GM23338 (cell line): ENCODE data around the gene RAB1B. TPM values are rescaled to one million over a fixed set of nuclear protein-coding genes. Genes with fewer than 3 reads are reported as not detected.

Source experiments
- ATAC-seq: fragments of 200-7000 bp; cut with Tn5 transposase; 3 replicates; pipeline ENCODE4 v1.9.1; 2020
- DNase-seq: peaks from one replicate; pipeline ENCODE4 v3.0.0-alpha.2; 2015; ENCODE audit warnings: low spot score
- H2AFZ ChIP-seq: fragments of 200-600 bp; sonication (generic); 2 replicates; pipeline ENCODE4 v1.8.0; 2016; ENCODE audit warnings: antibody characterized with exemption, mild to moderate bottlenecking, moderate library complexity
- H3F3A ChIP-seq: fragments of 200-600 bp; sonication (generic); replicated peaks from 2 replicates; pipeline ENCODE4 v1.8.0; 2017; ENCODE audit warnings: antibody characterized with exemption, mixed run types, low read depth
- H3K27ac ChIP-seq: fragments of 200-600 bp; sonication (generic); 2 replicates; pipeline ENCODE4 v1.6.1; 2016; ENCODE audit warnings: low read depth
- H3K27me3 ChIP-seq: fragments of 200-600 bp; sonication (generic); 2 replicates; pipeline ENCODE4 v1.8.0; 2016; ENCODE audit warnings: mild to moderate bottlenecking, mixed run types, moderate library complexity; ENCODE audit not compliant: insufficient read depth
- H3K36me3 ChIP-seq: fragments of 200-600 bp; sonication (generic); 2 replicates; pipeline ENCODE4 v1.8.0; 2016; ENCODE audit warnings: mild to moderate bottlenecking; ENCODE audit not compliant: insufficient read depth
- H3K4me1 ChIP-seq: fragments of 200-600 bp; sonication (generic); 2 replicates; pipeline ENCODE4 v1.8.0; 2016; ENCODE audit warnings: mild to moderate bottlenecking, moderate library complexity; ENCODE audit not compliant: insufficient read depth
- H3K4me2 ChIP-seq: fragments of 200-600 bp; sonication (generic); 2 replicates; pipeline ENCODE4 v1.7.1; 2017; ENCODE audit warnings: mixed run types
- H3K4me3 ChIP-seq: fragments of 200-600 bp; sonication (generic); 2 replicates; pipeline ENCODE4 v1.6.1; 2016; ENCODE audit warnings: mixed run types
- H3K79me2 ChIP-seq: fragments of 200-600 bp; sonication (generic); replicated peaks from 2 replicates; pipeline ENCODE4 v1.8.0; 2017; ENCODE audit warnings: mild to moderate bottlenecking; ENCODE audit not compliant: insufficient read depth
- H3K9me2 ChIP-seq: fragments of 200-600 bp; sonication (generic); 2 replicates; pipeline ENCODE4 v1.8.0; 2017; ENCODE audit not compliant: insufficient read depth
- H4K20me1 ChIP-seq: fragments of 200-600 bp; sonication (generic); replicated peaks from 2 replicates; pipeline ENCODE4 v1.8.0; 2017; ENCODE audit warnings: mild to moderate bottlenecking; ENCODE audit not compliant: insufficient read depth
- H3K27ac Mint-ChIP-seq: 2 replicates; pipeline ENCODE4 v1.8.0; 2020; ENCODE audit warnings: inconsistent platforms, mild to moderate bottlenecking, moderate library complexity, mixed read lengths
- H3K27me3 Mint-ChIP-seq: 3 replicates; pipeline ENCODE4 v1.8.0; 2022; ENCODE audit warnings: low read depth, mild to moderate bottlenecking, moderate library complexity, mixed read lengths, inconsistent platforms; ENCODE audit not compliant: insufficient read depth, poor library complexity
- H3K36me3 Mint-ChIP-seq: 3 replicates; pipeline ENCODE4 v1.8.0; 2021; ENCODE audit warnings: low read depth, mild to moderate bottlenecking, inconsistent platforms, moderate library complexity, mixed read lengths
- H3K4me1 Mint-ChIP-seq: 3 replicates; pipeline ENCODE4 v1.8.0; 2020; ENCODE audit warnings: mild to moderate bottlenecking, inconsistent platforms, mixed read lengths
- H3K4me3 Mint-ChIP-seq: 3 replicates; pipeline ENCODE4 v1.8.0; 2021; ENCODE audit warnings: moderate library complexity, mild to moderate bottlenecking, inconsistent platforms, mixed read lengths
- H3K9me3 Mint-ChIP-seq: 3 replicates; pipeline ENCODE4 v1.8.0; 2020; ENCODE audit warnings: moderate library complexity, mild to moderate bottlenecking, inconsistent platforms, mixed read lengths
- CREB1 ChIP-seq: fragments of 250-450 bp; sonication (Bioruptor Pico); IDR thresholded peaks from 2 replicates; pipeline ENCODE4 v1.5.0; 2020; ENCODE audit warnings: low read depth, mild to moderate bottlenecking, moderate library complexity
- EZH2phosphoT487 ChIP-seq: fragments of 200-600 bp; sonication (generic); IDR thresholded peaks from one replicate; pipeline ENCODE4 v1.8.1; 2018; ENCODE audit warnings: antibody characterized with exemption; ENCODE audit not compliant: unreplicated experiment
- JUNB ChIP-seq: IDR thresholded peaks from one replicate; pipeline ENCODE4 v1.6.1; 2016; ENCODE audit warnings: antibody characterized with exemption; ENCODE audit not compliant: unreplicated experiment
- NANOG ChIP-seq: IDR thresholded peaks from 2 replicates; pipeline ENCODE4 v1.6.1; 2016; ENCODE audit warnings: antibody characterized with exemption, borderline replicate concordance
- polyA plus RNA-seq: library from polyadenylated mRNA; unstranded; fragments of >200 nt; fragmentation: Nextera tagmentation; extraction: Ambion mirVana; gene quantifications from 2 replicates; pipeline ENCODE4 v1.2.1, GENCODE V29; 2016
- total RNA-seq: library from RNA; depleted of rRNA; stranded (reverse); fragments of >200 nt; shearing (Covaris generic); gene quantifications from 2 replicates; pipeline ENCODE4 v1.2.3, GENCODE V29; 2014
- TF ChIP-seq, protein P1 (sequence below), 2 experiments: fragments of 200-600 bp in 1 of 2; sonication (generic) in 1 of 2; conservative IDR thresholded peaks; 2 replicates each; pipeline versions ENCODE4 v1.5.1 to v1.6.1; 2016 to 2017; ENCODE audit warnings: antibody characterized with exemption in 2 of 2, low read depth in 2 of 2, mild to moderate bottlenecking in 2 of 2, moderate library complexity in 1 of 2
- TF ChIP-seq, protein P2 (sequence below): IDR thresholded peaks from 2 replicates; pipeline ENCODE4 v1.6.1; 2016; ENCODE audit warnings: antibody characterized with exemption
- TF ChIP-seq, protein P3 (sequence below): IDR thresholded peaks from one replicate; pipeline ENCODE4 v1.6.1; 2018; ENCODE audit warnings: antibody characterized with exemption; ENCODE audit not compliant: unreplicated experiment

The RAB1B gene
- total and polyA plus RNA-seq, 2 experiments from 2014 or later: 30.5 to 92.7 TPM

DNA sequence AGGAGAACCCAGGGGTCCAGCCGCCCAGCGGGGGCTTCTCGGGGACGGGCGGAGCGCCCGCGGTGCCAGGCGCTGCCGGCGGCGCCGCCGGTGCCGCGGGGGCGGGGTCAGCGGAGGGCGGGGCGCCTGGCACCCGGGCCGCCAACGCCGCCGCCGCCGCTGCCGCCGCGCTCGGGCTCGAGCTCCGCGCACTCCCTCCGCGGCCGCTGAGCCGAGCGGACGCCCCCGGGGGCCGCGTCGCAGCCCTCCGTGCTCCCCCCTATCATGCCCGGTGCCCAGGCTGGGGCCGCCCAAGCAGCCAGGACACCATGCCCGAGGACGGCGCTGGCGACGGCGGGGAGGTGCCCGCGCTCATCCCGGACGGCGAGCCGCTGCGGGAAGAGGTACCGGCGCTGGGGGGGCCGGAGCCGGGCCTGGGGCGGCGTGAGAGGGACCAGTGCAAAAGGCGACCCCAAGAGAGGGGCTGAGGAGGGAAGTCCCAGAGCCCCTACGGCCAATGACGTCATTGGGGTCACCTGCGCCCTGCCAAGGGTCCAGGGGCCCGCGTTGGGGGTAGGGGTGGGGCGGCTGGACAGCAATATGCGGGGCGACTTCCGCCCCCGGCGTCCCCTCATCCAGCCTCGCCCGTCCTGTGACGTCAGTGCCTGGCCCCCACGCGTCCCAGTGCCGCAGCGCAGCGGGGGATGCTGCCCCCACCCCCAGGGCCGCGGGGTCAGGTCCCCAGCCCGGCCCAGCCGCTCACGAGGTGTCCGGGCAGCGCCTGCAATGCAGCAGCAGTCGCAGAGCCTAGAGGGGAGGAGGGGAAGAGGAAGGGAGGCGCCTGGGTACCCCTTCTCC is 23.5 kb downstream of the RAB1B start, which contains the start of gene TMEM151A:
Gene TMEM151A (plus strand): TSS at position 189 of the 837 bp plus-strand sequence. CDS start 120 bp downstream, at position 309.
- no peaks in the 10 kb centered on the region; the same call in 2 of the 3 replicates for H3K36me3 Mint-ChIP-seq
- peaks cover 30% of the 10 kb centered on the region for H3K27me3 ChIP-seq
- peak; percentile 62 for DNase-seq
- H3K4me3 ChIP-seq: peak within 1 kb of the TSS; percentile 76
- no peaks in the 10 kb centered on the region for H3K9me2 ChIP-seq
- no peak within 1 kb of the TSS for H3K27ac Mint-ChIP-seq
- H2AFZ ChIP-seq: peak within 1 kb of the TSS; percentile 97
- TF ChIP-seq, protein P1, sequence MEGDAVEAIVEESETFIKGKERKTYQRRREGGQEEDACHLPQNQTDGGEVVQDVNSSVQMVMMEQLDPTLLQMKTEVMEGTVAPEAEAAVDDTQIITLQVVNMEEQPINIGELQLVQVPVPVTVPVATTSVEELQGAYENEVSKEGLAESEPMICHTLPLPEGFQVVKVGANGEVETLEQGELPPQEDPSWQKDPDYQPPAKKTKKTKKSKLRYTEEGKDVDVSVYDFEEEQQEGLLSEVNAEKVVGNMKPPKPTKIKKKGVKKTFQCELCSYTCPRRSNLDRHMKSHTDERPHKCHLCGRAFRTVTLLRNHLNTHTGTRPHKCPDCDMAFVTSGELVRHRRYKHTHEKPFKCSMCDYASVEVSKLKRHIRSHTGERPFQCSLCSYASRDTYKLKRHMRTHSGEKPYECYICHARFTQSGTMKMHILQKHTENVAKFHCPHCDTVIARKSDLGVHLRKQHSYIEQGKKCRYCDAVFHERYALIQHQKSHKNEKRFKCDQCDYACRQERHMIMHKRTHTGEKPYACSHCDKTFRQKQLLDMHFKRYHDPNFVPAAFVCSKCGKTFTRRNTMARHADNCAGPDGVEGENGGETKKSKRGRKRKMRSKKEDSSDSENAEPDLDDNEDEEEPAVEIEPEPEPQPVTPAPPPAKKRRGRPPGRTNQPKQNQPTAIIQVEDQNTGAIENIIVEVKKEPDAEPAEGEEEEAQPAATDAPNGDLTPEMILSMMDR (conservative IDR thresholded peaks at IDR 0.05; ENCODE audit: low read depth in 2 of 2): no peak
- TF ChIP-seq CREB1 (CRISPR knock-in tag): peak; percentile 82
- peak within 1 kb of the TSS; percentile 88 for H3K4me2 ChIP-seq
- ATAC-seq: peak; percentile 2; the same call in 2 of the 3 replicates
- no peaks in the 10 kb centered on the region; the same call in 1 of the 2 replicates for H4K20me1 ChIP-seq
- H3F3A ChIP-seq: peaks cover 18% of the 10 kb centered on the region; the same call in 1 of the 2 replicates
- peak within 1 kb of the TSS; percentile 94 for H3K4me3 Mint-ChIP-seq
- peaks cover 2% of the 10 kb centered on the region; the same call in 1 of the 3 replicates for H3K9me3 Mint-ChIP-seq
- H3K27me3 Mint-ChIP-seq: peaks cover 35% of the 10 kb centered on the region
- H3K4me1 Mint-ChIP-seq: peaks cover 25% of the 10 kb centered on the region
- H3K79me2 ChIP-seq: peaks cover 9% of the 10 kb centered on the region
- peaks cover 21% of the 10 kb centered on the region for H3K4me1 ChIP-seq
- H3K27ac ChIP-seq: no peak within 1 kb of the TSS
- H3K36me3 ChIP-seq: no peaks in the 10 kb centered on the region

DNA sequence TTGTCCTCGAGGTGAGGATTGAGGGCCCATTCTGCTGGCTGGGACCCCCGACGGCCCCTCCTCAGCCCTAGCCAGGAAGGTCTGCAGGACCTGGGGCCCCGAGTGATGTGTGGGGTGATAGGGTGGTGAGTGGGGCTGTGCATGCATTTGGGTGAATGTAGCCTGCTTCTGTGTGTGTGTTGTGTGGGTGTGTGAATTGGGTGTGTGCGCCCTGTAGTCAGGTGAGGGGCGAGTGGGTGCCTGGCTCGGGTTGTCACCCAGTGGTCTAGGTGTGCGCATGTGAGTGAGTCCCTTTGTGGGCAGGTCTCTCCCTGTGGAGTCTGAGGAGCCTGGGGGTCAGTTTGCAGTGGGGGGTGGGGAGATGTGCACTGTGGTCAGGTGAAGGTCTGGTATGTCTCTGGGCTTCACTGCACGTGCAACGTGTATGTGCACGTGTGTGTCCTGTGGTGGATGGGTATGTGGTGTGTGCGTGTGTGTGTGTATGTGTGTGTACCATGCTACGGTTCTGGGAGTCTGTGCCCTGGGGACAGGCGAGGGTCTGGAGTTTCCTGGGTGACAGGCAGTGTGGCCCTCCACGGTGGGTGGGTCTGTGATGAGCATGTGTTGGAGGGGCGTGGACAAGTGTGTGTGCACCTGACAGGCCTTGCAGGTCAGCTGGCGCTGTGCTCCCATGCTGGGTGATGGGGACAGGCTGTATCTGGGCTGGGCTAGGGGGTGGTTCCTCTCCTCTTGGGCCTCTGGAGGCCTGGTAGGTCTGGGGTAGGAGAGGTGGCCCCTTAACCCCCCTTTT is 24.3 kb downstream of the RAB1B start:
- no peak for ATAC-seq
- no peak overlapping the region for H3K27ac Mint-ChIP-seq
- Histone ChIP-seq H3K27ac (no peak overlapping the region), H3K4me2 (peak overlapping the region; percentile 88), H4K20me1 (no peaks in the 10 kb centered on the region), H3K27me3 (peaks cover 30% of the 10 kb centered on the region), H3K4me1 (peaks cover 21% of the 10 kb centered on the region), H3K4me3 (peak overlapping the region; percentile 76), H3K9me2 (no peaks in the 10 kb centered on the region), H2AFZ (peak overlapping the region; percentile 72), H3K79me2 (peaks cover 9% of the 10 kb centered on the region), H3F3A (peaks cover 18% of the 10 kb centered on the region; the same call in 1 of the 2 replicates), H3K36me3 (no peaks in the 10 kb centered on the region)
- DNase-seq: no peak
- H3K27me3 Mint-ChIP-seq: peaks cover 32% of the 10 kb centered on the region
- TF ChIP-seq NANOG (no peak), EZH2phosphoT487 (no peak), JUNB (no peak), CREB1 (CRISPR knock-in tag) (no peak)
- TF ChIP-seq, protein P2, sequence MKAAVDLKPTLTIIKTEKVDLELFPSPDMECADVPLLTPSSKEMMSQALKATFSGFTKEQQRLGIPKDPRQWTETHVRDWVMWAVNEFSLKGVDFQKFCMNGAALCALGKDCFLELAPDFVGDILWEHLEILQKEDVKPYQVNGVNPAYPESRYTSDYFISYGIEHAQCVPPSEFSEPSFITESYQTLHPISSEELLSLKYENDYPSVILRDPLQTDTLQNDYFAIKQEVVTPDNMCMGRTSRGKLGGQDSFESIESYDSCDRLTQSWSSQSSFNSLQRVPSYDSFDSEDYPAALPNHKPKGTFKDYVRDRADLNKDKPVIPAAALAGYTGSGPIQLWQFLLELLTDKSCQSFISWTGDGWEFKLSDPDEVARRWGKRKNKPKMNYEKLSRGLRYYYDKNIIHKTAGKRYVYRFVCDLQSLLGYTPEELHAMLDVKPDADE: no peak
- TF ChIP-seq, protein P3, sequence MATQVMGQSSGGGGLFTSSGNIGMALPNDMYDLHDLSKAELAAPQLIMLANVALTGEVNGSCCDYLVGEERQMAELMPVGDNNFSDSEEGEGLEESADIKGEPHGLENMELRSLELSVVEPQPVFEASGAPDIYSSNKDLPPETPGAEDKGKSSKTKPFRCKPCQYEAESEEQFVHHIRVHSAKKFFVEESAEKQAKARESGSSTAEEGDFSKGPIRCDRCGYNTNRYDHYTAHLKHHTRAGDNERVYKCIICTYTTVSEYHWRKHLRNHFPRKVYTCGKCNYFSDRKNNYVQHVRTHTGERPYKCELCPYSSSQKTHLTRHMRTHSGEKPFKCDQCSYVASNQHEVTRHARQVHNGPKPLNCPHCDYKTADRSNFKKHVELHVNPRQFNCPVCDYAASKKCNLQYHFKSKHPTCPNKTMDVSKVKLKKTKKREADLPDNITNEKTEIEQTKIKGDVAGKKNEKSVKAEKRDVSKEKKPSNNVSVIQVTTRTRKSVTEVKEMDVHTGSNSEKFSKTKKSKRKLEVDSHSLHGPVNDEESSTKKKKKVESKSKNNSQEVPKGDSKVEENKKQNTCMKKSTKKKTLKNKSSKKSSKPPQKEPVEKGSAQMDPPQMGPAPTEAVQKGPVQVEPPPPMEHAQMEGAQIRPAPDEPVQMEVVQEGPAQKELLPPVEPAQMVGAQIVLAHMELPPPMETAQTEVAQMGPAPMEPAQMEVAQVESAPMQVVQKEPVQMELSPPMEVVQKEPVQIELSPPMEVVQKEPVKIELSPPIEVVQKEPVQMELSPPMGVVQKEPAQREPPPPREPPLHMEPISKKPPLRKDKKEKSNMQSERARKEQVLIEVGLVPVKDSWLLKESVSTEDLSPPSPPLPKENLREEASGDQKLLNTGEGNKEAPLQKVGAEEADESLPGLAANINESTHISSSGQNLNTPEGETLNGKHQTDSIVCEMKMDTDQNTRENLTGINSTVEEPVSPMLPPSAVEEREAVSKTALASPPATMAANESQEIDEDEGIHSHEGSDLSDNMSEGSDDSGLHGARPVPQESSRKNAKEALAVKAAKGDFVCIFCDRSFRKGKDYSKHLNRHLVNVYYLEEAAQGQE: no peak
- peaks cover 31% of the 10 kb centered on the region for H3K4me1 Mint-ChIP-seq
- H3K36me3 Mint-ChIP-seq: no peaks in the 10 kb centered on the region; the same call in 2 of the 3 replicates
- H3K4me3 Mint-ChIP-seq: peak overlapping the region; percentile 69
- peaks cover 2% of the 10 kb centered on the region; the same call in 1 of the 3 replicates for H3K9me3 Mint-ChIP-seq
